UCSD-AML1 (cell line): ENCODE results near the gene TICAM1.
"Not testable (repeated sequence)": the region's sequence is repeated elsewhere in the genome, so short reads cannot be mapped to it uniquely, and the experiment has no call there.

ENCODE experiments used
- DNase-seq: peaks from one replicate; lab custom pipeline; 2025; ENCODE audit not compliant: unreplicated experiment; lab: John Stamatoyannopoulos, UW

The TICAM1 gene

DNA sequence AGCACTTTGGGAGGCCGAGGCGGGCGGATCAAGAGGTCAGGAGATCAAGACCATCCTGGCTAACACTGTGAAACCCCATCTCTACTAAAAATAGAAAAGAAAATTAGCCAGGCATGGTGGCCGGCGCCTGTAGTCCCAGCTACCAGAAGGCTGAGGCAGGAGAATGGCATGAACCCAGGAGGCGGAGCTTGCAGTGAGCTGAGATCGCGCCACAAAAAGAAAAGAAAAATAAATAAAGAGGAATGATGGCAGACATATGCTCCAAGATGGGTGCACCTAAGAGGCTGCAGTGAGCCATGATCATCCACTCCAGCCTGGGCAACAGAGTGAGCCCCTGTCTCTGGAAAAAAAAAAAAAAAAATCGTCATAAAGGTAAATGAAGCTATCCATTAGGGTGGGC, 14.5 kb upstream of the TICAM1 start:
- DNase-seq, result not testable (repeated sequence)

DNA sequence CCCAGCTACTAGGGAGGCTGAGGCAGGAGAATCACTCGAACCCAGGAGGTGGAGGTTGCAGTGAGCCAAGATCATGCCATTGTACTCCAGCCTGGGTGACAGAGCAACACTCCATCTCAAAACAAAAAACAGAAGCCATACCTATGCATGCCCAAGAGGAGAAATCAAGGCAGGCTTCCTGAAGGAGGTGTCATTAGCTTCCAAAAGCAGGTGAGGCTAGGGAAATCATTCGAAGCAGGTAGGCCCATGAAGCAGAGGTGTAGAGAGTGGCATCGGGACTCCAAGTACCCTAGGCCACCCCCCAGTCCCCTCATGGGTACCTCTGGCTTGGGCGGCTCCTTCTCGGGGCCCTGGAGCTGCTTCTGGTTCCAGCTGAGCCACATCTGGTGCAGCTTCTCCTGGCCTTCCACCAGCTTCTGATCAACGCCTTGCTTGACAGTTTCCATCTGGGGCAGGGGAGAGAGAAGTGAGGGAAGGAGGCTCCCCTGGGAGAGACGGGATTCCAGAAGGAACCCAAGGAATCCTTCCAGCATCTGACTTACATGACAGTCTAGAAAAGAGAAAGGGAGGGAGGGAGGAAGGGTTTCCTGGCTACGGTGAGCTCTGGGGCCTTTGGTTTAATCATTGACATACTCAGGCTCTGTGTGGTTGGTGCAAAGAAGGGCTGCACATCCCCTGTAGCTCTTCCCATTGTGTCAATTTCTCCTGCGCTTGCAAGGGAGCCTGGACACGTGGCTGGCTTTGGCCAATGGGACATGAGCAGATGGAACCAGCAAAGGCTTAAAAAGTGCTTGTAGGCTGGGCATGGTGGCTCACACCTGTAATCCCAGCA, 13.1 kb upstream of the TICAM1 start:
- DNase-seq, result no peak

DNA sequence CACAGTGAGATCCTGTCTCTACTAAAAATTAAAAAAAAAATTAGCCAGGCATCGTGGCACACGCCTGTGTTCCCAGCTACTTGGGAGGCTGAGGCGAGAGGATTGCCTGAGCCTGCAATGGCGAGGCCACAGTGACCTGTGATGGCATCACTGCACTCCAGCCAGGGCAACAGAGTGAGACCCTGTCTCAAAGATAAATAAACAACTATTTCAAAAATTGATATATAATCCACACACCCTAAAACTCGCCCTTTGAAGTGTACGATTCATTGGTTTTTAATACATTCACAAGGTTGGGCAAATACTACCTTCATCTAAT, 12.1 kb upstream of the TICAM1 start:
- no peak for DNase-seq

DNA sequence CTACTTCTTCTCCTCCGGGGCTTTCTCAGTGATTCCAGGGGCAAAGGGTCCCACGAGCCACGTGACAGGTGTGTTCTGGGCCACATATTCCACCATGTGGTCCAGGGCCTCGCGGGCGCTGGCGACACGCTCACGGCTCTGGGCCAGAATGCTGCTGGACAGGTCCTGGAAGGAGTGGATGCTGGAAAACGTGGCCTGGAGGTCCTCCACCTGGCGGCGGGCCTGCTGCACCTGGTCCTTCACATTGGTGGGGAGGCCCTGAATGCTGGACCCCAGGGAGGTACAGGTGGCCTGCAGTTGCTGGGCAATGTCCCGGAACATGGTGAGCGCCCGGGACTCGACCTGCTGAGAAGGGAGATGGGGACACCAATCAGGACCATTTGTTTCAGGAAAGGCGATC, 7.7 kb upstream of the TICAM1 start:
- DNase-seq, result no peak

DNA sequence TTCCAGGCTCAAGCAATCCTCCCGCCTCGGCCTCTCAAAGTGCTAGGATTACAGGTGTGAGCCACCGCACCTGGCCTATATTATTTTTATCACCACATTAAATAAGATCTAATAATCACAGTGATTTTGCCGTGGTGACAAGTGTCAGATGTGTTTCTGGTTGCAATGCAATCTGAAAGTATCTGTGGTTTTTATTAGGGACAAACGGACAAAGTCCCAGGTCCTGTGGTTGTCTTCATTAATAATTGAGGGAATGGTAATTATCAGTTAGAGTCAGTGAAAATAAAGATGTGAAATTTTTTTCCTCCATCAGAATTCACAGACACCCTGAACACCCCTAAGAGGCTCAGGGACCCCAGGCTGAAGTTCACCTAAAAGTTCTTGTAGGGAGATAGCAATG, 1.3 kb upstream of the TICAM1 start:
- no peak for DNase-seq

DNA sequence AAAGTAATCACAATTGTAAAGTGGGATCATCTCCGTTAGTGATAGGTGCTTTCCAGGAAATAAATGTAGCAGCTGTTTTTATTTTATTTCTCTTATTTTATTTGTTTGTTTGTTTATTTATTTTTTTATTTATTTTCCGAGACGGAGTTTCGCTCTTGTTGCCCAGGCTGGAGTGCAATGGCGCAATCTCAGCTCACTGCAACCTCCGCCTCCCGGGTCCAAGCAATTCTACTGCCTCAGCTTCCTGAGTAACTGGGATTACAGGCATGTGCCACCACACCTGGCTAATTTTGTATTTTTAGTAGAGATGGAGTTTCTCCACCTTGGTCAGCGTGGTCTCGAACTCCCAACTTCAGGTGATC, 448 bp upstream of the TICAM1 start:
- not testable (repeated sequence) for DNase-seq

DNA sequence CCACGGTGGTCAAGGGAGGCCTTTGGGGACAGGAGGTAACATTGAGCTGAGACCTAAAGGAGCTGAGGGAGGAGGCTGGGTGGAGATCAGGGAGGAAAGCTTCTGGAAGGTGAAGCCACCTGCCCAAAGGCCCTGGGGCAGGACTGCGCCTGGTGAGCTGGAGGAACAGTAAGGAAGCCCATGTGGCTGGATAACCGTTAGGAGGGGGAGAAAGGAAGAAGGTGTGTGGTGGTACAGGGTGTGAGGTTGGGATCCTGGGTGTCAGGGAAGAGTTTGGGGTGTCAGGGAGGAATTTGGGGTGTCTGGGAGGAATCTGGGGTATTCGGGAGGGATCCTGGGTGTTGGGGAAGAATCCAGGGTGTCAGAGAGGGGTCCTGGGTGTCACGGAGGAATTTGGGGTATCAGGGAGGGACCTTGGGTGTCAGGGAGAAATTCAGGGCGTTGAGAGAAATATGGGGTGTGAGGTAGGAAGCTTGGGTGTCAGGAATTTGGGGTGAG, 695 bp downstream of the TICAM1 start:
- peak; percentile 12 for DNase-seq

DNA sequence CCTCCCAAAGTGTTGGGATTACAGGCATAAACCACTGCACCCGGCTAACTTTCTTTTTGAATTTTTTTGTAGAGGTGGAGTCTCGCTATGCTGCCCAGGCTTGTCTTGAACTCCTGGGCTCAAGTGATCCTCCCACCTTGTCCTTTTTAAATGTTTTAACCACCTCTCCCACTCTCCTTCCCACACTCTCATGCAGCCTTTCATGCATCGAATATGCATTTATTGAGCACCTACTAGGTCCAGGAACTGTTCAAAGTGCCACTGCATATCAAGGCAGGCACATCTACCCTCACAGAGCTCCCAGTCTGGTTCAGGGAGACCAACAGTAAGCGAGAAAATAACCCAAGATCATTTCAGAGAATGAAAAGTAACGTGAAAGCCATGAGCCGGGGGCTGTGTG, 1.2 kb downstream of the TICAM1 start:
- no peak for DNase-seq

DNA sequence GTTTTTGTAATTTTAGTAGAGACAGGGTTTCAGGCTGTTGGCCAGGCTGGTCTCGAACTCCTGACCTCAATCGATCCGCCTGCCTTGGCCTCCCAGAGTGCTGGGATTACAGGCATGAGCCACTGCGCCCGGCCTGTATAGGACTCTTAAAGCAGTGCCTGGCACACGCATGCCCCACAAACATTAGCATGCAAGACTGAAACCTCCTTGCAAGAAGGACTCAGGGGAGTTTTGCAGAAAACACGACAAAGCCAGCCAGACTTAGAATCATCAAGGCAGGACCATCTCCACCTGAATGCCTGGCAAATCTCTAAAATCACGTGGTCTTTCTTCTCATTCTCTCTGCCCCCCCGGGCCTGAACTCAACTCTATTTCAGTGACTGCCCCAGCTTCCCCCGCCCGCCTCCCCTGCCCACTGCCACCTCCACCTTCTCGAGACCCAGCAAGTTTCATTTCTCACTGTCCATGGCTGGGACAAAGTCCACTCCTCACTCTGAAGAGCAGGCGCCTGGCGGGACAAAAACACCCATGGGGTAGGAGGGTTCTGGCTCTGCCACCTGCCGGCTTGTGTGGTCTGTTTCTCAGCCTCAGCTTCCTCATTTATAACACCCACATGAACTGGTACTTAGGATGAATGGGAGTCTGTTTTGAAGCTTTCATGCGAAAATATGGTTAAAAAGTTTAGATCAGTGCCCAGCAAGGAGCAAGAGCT, 2.4 kb downstream of the TICAM1 start:
- peak; percentile 23 for DNase-seq

DNA sequence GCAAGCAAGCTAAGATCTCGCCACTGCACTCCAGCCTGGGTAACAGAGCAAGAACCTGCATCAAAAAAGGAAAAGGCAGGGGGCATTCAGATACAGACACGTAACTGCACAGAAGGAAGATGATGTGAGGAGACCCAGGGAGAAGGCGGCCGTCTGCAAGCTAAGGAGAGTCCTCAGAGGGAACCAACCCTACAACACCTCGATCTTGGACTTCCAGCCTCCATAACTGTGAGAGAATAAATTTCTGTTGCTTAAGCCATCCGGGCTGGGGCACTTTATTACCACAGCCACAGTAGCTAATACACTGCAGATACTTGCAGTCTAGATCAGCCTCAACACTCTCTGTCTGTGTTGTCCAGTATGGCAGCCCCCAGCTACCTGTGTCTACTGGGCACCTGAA, 7.9 kb downstream of the TICAM1 start:
- DNase-seq, result no peak

DNA sequence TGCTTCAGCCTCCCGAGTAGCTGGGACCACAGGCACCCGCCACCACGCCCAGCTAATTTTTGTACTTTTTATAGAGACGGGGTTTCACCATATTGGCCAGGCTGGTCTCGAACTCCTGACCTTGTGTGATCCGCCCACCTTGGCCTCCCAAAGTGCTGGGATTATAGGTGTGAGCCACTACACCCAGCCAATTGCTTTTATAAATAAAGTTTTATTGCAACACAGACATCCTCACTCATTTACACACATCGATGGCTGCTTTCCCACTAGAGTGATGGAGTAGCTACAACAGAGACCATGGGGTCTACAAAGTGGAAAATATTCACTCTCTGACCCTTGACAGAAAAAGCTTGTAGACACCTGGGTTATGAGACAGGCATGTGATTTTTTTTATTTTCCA, 9.2 kb downstream of the TICAM1 start:
- not testable (repeated sequence) for DNase-seq

DNA sequence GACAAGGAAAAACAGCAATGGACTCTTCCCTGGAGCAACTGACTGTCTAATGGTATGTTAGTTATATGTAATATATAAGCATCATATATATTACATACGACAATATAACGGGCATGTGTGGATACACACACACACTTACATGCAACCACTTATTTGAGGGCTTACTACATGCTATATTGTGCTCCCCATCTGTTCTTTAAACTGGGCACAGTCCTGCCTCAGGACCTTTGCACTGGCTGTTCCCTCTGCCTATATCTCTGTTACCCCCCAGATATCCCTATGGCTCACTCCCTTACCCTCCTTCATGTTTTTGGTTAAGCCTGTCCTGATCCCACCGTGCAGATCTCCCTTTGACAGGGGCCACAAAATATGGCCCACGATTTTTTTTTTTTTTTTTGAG, 10.2 kb downstream of the TICAM1 start:
- DNase-seq, result no peak

DNA sequence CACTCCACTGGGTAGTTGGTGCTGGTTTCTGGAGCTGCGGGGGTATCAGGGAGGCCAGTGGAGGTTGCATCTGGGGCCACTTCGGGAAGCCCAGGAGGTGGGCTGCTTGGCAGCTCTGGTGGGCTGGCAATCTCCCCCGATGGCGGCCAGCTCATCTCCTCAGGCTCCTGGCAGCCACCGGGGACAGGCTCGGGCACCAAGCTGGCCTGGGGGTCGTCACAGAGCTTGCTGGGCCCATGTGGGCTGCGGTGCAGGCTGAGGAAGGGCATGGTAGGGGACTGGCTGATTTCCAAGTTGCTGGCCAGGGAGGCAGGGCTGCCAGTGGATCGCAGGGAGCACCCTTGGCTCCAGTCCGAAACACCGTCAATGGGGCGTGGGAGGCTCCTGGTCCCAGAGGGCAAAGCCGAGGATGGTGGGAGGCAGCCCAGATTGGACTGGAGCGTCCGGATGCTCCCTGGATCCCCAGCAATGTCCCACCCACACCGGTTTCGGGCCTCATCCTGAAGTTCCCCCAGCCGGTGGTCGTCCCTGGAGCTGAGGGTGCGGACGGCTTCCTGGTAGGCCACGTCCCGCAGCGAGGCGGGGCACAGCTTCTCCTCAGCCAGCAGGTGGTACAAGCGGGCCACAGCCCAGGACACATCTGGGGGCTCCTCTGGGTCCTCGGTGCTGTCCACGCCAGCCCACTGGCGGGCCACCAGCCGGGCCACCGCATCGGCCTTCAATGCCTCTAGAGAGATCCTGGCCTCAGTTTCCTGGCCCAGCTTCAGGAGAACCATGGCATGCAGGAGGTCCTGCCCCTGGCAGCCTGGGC, 13.8 kb downstream of the TICAM1 start:
- no peak for DNase-seq

DNA sequence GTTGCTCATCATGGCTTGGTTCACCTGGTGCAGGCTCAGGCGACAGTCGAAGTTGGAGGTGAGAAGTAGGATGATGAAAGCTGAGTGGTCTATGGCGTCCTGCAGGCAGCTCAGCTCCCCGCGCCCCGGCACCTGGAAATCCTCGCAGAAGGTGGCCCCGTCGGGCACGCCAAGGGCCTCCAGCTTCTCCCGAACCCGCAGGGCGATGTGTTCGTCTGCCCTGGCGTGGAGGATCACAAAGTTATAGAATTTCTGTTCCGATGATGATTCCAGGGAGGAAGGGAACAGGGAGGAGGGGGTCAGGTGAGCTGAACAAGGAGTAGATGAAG, 14.6 kb downstream of the TICAM1 start:
- DNase-seq, result no peak

DNA sequence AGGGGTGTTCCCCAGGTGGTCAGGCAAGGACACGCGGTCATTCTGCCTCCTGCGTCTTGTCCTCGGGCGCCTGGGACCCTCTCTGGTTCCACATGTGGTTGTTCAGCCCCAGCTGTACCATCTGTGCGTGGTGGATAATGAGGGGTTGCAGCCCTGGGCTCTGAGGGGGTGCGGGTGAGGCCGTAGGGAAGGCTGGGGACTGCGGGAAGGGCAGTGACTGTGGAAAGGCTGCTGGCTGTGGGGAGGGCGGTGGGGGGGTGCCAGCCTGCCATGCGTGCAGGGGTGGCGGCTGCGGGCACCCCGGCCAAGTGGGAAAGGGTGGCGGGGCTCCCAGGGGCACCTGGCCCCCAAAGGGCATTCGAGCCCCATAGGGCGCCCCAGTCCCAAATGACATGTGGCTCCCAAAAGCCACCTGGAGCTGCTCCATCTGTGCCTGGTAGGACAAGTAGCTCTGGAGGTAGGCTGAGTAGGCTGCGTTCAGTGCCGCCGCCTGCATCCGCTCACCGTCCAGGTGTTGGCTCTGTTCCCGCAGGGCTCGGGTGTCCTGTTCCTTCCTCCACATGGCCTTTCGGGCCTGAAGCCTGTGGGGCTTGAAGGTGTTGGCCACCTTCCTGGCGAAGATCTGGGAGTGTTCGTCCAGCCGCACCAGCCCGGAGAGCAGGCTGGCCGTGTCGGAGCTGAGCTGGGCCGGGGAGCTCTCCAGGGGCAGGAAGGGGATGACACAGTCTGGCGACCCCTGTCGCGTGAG, 15.1 kb downstream of the TICAM1 start:
- DNase-seq, result no peak

DNA sequence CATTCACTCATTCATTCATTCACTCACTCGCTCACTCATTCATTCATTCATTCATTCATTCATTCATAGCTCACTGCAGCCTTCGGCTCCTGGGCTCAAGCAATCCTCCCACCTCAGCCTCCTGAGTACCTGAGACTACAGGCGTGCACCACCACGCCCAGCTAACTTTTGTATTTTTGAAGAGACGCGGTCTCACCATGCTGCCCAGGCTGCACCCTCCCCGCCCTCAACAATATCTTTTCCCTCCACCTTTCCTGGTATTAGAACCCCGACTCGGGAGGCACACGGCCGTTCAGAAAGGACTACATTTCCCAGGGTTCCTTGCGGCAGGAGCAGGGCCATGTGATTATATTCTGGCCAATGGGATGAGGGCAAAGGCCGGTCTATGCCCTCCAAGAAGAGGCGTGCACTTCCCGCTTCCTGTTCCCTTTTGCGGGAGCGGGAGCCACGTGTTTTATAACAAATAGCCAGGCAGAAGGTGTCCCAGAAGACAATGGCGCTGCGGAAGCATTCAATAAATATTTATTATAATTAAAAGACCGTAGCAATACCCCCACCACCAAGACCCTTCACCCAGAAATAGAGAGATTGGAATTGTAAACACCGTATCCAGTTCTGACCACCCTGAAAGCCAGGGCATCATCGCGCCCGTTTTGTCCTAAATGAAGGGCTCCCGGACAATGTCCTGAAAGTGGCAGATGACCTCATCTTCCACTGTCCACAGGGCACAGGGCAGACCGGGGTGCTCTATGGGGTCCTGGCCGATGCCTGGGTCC, 15.9 kb downstream of the TICAM1 start:
- DNase-seq, result peak; percentile 82

DNA sequence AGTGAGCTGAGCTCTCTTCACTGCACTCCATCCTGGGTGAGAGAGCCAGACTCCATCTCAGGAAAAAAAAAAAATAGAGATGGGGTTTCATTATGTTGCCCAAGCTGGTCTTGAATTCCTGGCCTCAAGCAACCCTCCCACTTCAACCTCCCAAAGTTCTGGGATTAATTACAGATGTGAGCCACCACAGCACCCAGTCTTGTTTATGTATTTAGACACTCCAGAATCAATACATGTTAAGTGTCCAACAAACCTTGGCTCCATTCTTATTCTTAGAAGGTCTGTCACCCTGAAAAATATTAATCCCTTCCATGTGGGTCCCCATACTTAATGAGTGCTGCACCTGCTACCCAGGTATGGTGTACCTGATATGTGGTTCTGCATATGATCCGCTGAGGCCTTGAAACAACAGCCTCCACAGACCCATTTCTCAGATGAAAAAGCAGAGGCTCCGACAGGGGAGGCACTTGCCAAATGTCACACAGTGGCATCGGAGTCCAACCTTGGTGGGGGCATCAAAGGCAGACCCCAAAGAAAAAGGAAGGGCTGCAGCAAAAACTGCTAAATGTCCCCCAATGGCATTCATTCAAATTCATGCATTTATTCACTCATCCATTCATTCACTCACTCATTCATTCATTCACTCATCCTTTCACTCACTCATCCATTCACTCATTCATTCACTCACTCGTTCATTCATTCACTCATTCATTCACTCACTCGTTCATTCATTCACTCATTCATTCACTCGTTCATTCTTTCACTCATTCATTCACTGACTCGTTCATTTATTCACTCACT, 16.7 kb downstream of the TICAM1 start:
- DNase-seq, result no peak

DNA sequence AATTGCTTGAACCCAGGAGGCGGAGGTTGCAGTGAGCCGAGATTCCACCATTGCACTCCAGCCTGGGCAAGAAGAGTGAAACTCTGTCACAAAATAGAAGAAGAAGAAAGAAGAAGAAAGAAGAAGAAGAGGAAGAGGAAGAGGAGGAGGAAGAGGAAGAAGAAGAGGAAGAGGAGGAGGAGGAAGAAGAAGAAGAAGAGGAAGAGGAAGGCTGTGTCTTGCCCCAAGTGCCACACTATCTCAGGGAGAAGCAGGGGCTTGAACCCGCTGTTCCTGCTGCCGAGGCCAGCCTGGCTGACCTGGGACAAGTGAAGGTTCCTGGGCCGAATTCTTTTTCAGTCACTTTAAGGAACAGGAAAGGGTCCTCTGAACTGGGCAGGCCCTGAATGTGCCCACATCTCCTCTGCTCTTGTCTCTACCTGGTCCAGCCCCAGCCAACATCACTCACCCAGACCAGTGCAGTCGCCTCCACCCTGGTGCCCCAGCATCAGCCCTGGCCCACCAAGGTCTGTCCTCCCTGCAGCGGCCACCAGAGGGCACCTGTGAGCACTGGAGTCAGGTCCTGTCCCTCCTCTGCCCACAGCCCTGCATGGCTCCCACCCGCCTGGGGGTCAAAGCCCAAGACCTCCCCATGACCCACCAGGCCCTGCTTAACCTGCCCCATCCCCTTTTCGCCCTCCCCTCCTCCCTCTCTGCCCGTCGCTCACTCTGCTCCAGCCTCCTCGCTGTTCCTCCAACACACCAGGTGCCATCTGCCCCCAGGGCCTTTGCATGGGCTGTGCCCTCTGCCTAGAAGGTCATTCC, 20.0 kb downstream of the TICAM1 start:
- DNase-seq, result peak; percentile 82

DNA sequence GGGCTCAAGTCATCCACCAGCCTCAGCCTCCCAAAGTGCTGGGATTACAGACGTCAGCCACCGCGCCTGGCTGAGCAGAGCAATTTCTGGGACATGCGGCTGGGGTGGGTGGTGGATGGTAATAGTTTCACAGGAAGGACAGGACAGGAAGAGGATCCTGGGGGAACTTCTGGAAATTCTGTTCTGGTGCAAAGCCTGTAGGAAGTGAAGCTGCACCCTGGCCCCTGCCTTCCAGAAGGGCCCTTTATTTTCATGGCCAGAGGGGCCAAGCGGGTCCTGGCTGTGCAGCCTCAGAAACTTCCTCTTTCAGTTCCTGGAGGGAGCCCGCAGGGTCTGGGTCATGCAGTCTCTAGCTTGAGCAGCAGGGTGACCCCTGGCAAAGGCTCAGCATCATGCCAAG, 24.3 kb downstream of the TICAM1 start:
- peak; percentile 62 for DNase-seq
